Fibroblast of mammary gland (primary cell): ENCODE measurements around the gene KRTAP20-4.

Experiments used
- DNase-seq: peaks from one replicate; pipeline ENCODE4 v3.0.0-alpha.2; 2010; ENCODE audit warnings: low read depth
- H3K4me3 ChIP-seq: 2 replicates; pipeline ENCODE4 v1.5.1; 2011; ENCODE audit warnings: low read depth, mild to moderate bottlenecking, low read length, moderate library complexity; ENCODE audit not compliant: control insufficient read depth
- CTCF ChIP-seq: conservative IDR thresholded peaks from 2 replicates; pipeline ENCODE4 v1.5.1; 2011; ENCODE audit warnings: low read depth, low read length, inconsistent platforms; ENCODE audit not compliant: control insufficient read depth, insufficient read depth

Gene KRTAP20-4

GRCh38 chr21:30620080-30620479, 347 bp upstream of the KRTAP20-4 start:
- H3K4me3 ChIP-seq, result no peak overlapping the region
- no peak for TF ChIP-seq CTCF
- DNase-seq, result no peak

GRCh38 chr21:30623362-30623761, 2.9 kb downstream of the KRTAP20-4 start:
- no peak for TF ChIP-seq CTCF
- H3K4me3 ChIP-seq, result no peak overlapping the region
- no peak for DNase-seq

- no peak for TF ChIP-seq CTCF
- no peak overlapping the region for H3K4me3 ChIP-seq
- DNase-seq, result no peak
Measured at GRCh38 chr21:30625449-30626165, 5.2 kb downstream of the KRTAP20-4 start.

GRCh38 chr21:30628109-30628508, 7.7 kb downstream of the KRTAP20-4 start:
- no peak for TF ChIP-seq CTCF
- DNase-seq, result no peak
- no peak overlapping the region for H3K4me3 ChIP-seq

GRCh38 chr21:30629200-30629599, 8.8 kb downstream of the KRTAP20-4 start:
- TF ChIP-seq CTCF, result no peak
- DNase-seq, result no peak
- H3K4me3 ChIP-seq, result no peak overlapping the region

GRCh38 chr21:30634906-30635305, 14.5 kb downstream of the KRTAP20-4 start, which contains the start of gene KRTAP20-2:
Gene KRTAP20-2, plus strand, starts transcription at chr21:30635206. Its CDS starts 58 bp downstream, at chr21:30635264.
- no peak within 1 kb of the TSS for H3K4me3 ChIP-seq
- TF ChIP-seq CTCF, result no peak
- no peak for DNase-seq
